SK-N-SH treated with all-trans-retinoic acid at 6 μM for 48 hours (cell line): ENCODE measurements around the gene NAA10.
A peak's percentile ranks its signal among the peaks of the same experiment; 100 is the strongest.

Source experiments
- ATAC-seq: fragments of 200-7000 bp; cut with Tn5 transposase; 3 replicates; pipeline ENCODE4 v1.9.1; 2020; ENCODE audit warnings: mild to moderate bottlenecking, moderate library complexity
- ARNTL ChIP-seq: fragments of 450-650 bp; formaldehyde crosslinking; IDR thresholded peaks from 2 replicates; pipeline ENCODE4 v1.5.0; 2020; ENCODE audit warnings: low read depth, mild to moderate bottlenecking, moderate library complexity, borderline replicate concordance
- BACH2 ChIP-seq: fragments of 250-450 bp; sonication (Bioruptor Pico); IDR thresholded peaks from 2 replicates; pipeline ENCODE4 v1.9.0; 2021; ENCODE audit warnings: mild to moderate bottlenecking, borderline replicate concordance
- CSDC2 ChIP-seq: fragments of 250-450 bp; sonication (Bioruptor Pico); IDR thresholded peaks from 2 replicates; pipeline ENCODE4 v1.5.0; 2020; ENCODE audit warnings: mild to moderate bottlenecking, moderate library complexity
- ESRRG ChIP-seq: fragments of 250-450 bp; sonication (Bioruptor Pico); IDR thresholded peaks from 2 replicates; pipeline ENCODE4 v1.6.1; 2021; ENCODE audit warnings: mild to moderate bottlenecking
- GLIS3 ChIP-seq: fragments of 250-450 bp; sonication (Bioruptor Pico); IDR thresholded peaks from 2 replicates; pipeline ENCODE4 v1.5.0; 2020; ENCODE audit warnings: mild to moderate bottlenecking, moderate library complexity
- ISL1 ChIP-seq: fragments of 250-450 bp; sonication (Bioruptor Pico); IDR thresholded peaks from 2 replicates; pipeline ENCODE4 v2.1.2; 2022; ENCODE audit warnings: mild to moderate bottlenecking, moderate library complexity
- OSR1 ChIP-seq: fragments of 250-450 bp; sonication (Bioruptor Pico); IDR thresholded peaks from 2 replicates; pipeline ENCODE4 v1.8.0; 2022; ENCODE audit warnings: moderate library complexity, mild to moderate bottlenecking, inconsistent platforms
- PPARA ChIP-seq: fragments of 250-450 bp; sonication (Bioruptor Pico); IDR thresholded peaks from 2 replicates; pipeline ENCODE4 v1.5.0; 2020; ENCODE audit warnings: mild to moderate bottlenecking, borderline replicate concordance
- RARB ChIP-seq: fragments of 250-450 bp; sonication (Bioruptor Pico); IDR thresholded peaks from 2 replicates; pipeline ENCODE4 v1.8.0; 2021; ENCODE audit warnings: mild to moderate bottlenecking, moderate library complexity
- SNAI2 ChIP-seq: fragments of 250-450 bp; sonication (Bioruptor Pico); IDR thresholded peaks from 2 replicates; pipeline ENCODE4 v1.5.0; 2020; ENCODE audit warnings: mild to moderate bottlenecking, moderate library complexity
- TCF4 ChIP-seq: fragments of 250-450 bp; sonication (Bioruptor Pico); IDR thresholded peaks from 2 replicates; pipeline ENCODE4 v1.8.0; 2021; ENCODE audit warnings: mild to moderate bottlenecking, moderate library complexity, borderline replicate concordance
- TOX ChIP-seq: fragments of 250-450 bp; sonication (Bioruptor Pico); IDR thresholded peaks from 2 replicates; pipeline ENCODE4 v1.8.0; 2021; ENCODE audit warnings: mild to moderate bottlenecking, moderate library complexity, borderline replicate concordance
- ZFP3 ChIP-seq: fragments of 250-450 bp; sonication (Bioruptor Pico); IDR thresholded peaks from 2 replicates; pipeline ENCODE4 v1.5.0; 2020; ENCODE audit warnings: mild to moderate bottlenecking, moderate library complexity
- ZNF565 ChIP-seq: fragments of 450-650 bp; formaldehyde crosslinking; conservative IDR thresholded peaks from 2 replicates; pipeline ENCODE4 v1.5.0; 2020; ENCODE audit warnings: low read depth, mild to moderate bottlenecking, moderate library complexity
- ZNF70 ChIP-seq: fragments of 450-650 bp; formaldehyde crosslinking; IDR thresholded peaks from 2 replicates; pipeline ENCODE4 v1.5.0; 2020; ENCODE audit warnings: mild to moderate bottlenecking, moderate library complexity
- ZNF8 ChIP-seq: fragments of 450-650 bp; formaldehyde crosslinking; IDR thresholded peaks from 2 replicates; pipeline ENCODE4 v1.5.0; 2020; ENCODE audit warnings: mild to moderate bottlenecking, moderate library complexity
- TF ChIP-seq, protein P1 (sequence below): fragments of 250-450 bp; sonication (Bioruptor Pico); IDR thresholded peaks from 2 replicates; pipeline ENCODE4 v1.5.1; 2021; ENCODE audit warnings: mild to moderate bottlenecking, moderate library complexity
- TF ChIP-seq, protein P2 (sequence below): fragments of 250-450 bp; sonication (Bioruptor Pico); IDR thresholded peaks from 2 replicates; pipeline ENCODE4 v1.5.1; 2020; ENCODE audit warnings: low read depth, mild to moderate bottlenecking, moderate library complexity
- TF ChIP-seq, protein P3 (sequence below): fragments of 250-450 bp; sonication (Bioruptor Pico); IDR thresholded peaks from 2 replicates; pipeline ENCODE4 v1.8.0; 2020; ENCODE audit warnings: mild to moderate bottlenecking, moderate library complexity, borderline replicate concordance
- TF ChIP-seq, protein P4 (sequence below): fragments of 250-450 bp; sonication (Bioruptor Pico); IDR thresholded peaks from 2 replicates; pipeline ENCODE4 v1.5.0; 2020; ENCODE audit warnings: mild to moderate bottlenecking, moderate library complexity
- TF ChIP-seq, protein P5 (sequence below): fragments of 250-450 bp; sonication (Bioruptor Pico); IDR thresholded peaks from 2 replicates; pipeline ENCODE4 v1.8.0; 2021; ENCODE audit warnings: low read depth, mild to moderate bottlenecking, moderate library complexity, borderline replicate concordance

Gene NAA10

DNA sequence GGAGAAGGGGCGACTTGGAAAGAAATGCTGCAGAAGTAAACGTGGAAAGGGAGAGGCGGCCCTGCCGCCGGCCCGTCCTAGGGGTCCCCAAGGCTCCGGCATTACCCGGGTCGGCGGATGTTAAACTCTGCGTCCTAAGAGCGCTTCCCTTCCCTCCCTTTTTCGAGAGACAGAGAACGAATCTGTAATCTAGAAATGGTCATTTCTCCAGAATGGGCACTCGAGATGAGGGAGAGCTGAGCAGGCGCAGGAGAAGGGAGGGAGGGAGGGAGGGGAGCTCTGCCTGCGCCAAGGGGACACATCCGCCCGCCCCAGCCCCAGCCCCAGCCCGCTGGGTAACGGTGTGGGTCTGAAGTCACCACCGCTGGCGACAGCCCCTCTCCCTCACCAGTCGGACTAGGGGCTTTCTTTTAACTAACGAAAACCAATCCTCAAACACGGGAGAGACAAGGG lies 35.1 kb upstream of the NAA10 start:
- TF ChIP-seq, protein P1, sequence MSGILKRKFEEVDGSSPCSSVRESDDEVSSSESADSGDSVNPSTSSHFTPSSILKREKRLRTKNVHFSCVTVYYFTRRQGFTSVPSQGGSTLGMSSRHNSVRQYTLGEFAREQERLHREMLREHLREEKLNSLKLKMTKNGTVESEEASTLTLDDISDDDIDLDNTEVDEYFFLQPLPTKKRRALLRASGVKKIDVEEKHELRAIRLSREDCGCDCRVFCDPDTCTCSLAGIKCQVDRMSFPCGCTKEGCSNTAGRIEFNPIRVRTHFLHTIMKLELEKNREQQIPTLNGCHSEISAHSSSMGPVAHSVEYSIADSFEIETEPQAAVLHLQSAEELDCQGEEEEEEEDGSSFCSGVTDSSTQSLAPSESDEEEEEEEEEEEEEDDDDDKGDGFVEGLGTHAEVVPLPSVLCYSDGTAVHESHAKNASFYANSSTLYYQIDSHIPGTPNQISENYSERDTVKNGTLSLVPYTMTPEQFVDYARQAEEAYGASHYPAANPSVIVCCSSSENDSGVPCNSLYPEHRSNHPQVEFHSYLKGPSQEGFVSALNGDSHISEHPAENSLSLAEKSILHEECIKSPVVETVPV (CRISPR knock-in tag), result no peak
- no peak for TF ChIP-seq TCF4 (CRISPR knock-in tag)
- TF ChIP-seq, protein P2, sequence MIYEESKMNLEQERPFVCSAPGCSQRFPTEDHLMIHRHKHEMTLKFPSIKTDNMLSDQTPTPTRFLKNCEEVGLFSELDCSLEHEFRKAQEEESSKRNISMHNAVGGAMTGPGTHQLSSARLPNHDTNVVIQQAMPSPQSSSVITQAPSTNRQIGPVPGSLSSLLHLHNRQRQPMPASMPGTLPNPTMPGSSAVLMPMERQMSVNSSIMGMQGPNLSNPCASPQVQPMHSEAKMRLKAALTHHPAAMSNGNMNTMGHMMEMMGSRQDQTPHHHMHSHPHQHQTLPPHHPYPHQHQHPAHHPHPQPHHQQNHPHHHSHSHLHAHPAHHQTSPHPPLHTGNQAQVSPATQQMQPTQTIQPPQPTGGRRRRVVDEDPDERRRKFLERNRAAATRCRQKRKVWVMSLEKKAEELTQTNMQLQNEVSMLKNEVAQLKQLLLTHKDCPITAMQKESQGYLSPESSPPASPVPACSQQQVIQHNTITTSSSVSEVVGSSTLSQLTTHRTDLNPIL (CRISPR knock-in tag), result no peak
- TF ChIP-seq GLIS3 (CRISPR knock-in tag), result no peak
- TF ChIP-seq ZNF8 (CRISPR knock-in tag), result no peak
- TF ChIP-seq ZNF70 (CRISPR knock-in tag), result no peak
- no peak for TF ChIP-seq ZFP3 (CRISPR knock-in tag)
- no peak for TF ChIP-seq TOX (CRISPR knock-in tag)
- no peak for TF ChIP-seq OSR1
- no peak for TF ChIP-seq ESRRG (CRISPR knock-in tag)
- no peak for TF ChIP-seq PPARA
- TF ChIP-seq SNAI2 (CRISPR knock-in tag), result no peak
- TF ChIP-seq, protein P3, sequence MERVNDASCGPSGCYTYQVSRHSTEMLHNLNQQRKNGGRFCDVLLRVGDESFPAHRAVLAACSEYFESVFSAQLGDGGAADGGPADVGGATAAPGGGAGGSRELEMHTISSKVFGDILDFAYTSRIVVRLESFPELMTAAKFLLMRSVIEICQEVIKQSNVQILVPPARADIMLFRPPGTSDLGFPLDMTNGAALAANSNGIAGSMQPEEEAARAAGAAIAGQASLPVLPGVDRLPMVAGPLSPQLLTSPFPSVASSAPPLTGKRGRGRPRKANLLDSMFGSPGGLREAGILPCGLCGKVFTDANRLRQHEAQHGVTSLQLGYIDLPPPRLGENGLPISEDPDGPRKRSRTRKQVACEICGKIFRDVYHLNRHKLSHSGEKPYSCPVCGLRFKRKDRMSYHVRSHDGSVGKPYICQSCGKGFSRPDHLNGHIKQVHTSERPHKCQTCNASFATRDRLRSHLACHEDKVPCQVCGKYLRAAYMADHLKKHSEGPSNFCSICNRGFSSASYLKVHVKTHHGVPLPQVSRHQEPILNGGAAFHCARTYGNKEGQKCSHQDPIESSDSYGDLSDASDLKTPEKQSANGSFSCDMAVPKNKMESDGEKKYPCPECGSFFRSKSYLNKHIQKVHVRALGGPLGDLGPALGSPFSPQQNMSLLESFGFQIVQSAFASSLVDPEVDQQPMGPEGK (CRISPR knock-in tag), result no peak
- TF ChIP-seq BACH2 (CRISPR knock-in tag), result no peak
- no peak for TF ChIP-seq RARB (CRISPR knock-in tag)
- TF ChIP-seq, protein P4, sequence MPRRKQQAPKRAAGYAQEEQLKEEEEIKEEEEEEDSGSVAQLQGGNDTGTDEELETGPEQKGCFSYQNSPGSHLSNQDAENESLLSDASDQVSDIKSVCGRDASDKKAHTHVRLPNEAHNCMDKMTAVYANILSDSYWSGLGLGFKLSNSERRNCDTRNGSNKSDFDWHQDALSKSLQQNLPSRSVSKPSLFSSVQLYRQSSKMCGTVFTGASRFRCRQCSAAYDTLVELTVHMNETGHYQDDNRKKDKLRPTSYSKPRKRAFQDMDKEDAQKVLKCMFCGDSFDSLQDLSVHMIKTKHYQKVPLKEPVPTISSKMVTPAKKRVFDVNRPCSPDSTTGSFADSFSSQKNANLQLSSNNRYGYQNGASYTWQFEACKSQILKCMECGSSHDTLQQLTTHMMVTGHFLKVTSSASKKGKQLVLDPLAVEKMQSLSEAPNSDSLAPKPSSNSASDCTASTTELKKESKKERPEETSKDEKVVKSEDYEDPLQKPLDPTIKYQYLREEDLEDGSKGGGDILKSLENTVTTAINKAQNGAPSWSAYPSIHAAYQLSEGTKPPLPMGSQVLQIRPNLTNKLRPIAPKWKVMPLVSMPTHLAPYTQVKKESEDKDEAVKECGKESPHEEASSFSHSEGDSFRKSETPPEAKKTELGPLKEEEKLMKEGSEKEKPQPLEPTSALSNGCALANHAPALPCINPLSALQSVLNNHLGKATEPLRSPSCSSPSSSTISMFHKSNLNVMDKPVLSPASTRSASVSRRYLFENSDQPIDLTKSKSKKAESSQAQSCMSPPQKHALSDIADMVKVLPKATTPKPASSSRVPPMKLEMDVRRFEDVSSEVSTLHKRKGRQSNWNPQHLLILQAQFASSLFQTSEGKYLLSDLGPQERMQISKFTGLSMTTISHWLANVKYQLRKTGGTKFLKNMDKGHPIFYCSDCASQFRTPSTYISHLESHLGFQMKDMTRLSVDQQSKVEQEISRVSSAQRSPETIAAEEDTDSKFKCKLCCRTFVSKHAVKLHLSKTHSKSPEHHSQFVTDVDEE, result no peak
- peak; percentile 3; the same call in 1 of the 3 replicates for ATAC-seq

DNA sequence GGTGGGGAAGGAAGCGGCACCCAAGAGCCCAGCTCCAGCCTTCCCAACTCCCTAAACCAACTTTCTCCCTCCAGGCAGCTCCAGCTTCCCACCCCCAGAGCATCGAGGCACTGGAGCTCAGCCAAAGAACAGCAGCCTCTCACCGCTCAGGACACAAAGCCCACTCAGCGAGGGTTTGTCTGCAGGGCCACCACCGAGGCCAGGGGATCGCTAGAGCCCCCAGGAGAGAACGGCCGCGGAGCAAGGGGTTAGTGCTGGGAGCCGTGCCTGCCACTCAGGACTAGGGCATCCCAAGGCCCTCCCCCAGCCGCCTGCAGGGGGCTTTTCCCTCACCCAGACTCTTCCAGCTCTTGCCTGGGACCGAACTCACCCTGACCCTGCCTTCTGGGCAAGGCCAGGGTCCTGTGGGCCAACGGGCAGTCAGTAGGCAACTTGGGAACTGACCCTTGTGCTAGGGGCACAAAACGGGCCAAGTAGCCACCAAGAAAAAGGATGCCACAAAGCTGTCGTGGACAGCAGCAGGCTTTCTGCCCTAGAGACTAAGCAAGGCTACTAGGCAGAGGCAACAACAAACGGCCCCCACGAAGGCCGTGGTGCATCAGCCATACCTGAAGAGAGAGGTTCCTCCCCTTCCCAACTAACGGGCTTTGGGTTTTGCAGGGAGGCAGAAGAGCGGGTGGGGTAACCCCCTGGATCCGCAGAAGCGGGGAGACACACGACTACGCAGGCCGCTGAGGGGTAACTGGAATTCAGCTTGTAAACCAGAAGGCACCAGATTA lies 34.5 kb upstream of the NAA10 start:
- TF ChIP-seq TOX (CRISPR knock-in tag) (no peak), CSDC2 (CRISPR knock-in tag) (no peak), ZNF70 (CRISPR knock-in tag) (no peak), ZNF565 (CRISPR knock-in tag) (no peak), OSR1 (no peak), BACH2 (CRISPR knock-in tag) (no peak), ZFP3 (CRISPR knock-in tag) (no peak), ESRRG (CRISPR knock-in tag) (no peak), ZNF8 (CRISPR knock-in tag) (no peak), ARNTL (CRISPR knock-in tag) (no peak), SNAI2 (CRISPR knock-in tag) (no peak), ISL1 (CRISPR knock-in tag) (no peak), RARB (CRISPR knock-in tag) (no peak)
- TF ChIP-seq, protein P4, result no peak
- TF ChIP-seq, protein P2 (CRISPR knock-in tag), result no peak
- TF ChIP-seq, protein P5, sequence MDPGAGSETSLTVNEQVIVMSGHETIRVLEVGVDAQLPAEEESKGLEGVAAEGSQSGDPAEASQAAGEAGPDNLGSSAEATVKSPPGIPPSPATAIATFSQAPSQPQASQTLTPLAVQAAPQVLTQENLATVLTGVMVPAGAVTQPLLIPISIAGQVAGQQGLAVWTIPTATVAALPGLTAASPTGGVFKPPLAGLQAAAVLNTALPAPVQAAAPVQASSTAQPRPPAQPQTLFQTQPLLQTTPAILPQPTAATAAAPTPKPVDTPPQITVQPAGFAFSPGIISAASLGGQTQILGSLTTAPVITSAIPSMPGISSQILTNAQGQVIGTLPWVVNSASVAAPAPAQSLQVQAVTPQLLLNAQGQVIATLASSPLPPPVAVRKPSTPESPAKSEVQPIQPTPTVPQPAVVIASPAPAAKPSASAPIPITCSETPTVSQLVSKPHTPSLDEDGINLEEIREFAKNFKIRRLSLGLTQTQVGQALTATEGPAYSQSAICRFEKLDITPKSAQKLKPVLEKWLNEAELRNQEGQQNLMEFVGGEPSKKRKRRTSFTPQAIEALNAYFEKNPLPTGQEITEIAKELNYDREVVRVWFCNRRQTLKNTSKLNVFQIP (CRISPR knock-in tag), result no peak
- TF ChIP-seq, protein P3 (CRISPR knock-in tag), result no peak
- TF ChIP-seq, all 23 proteins: peak for 0
- ATAC-seq, result no peak
